ENCODE measurements around the gene CRABP1. TPM values are rescaled to one million over a fixed set of nuclear protein-coding genes. Genes with fewer than 3 reads are reported as not detected.

CRABP1 gene
- total RNA-seq, 1 donor from 2014 or later, result 0.30 TPM

DNA sequence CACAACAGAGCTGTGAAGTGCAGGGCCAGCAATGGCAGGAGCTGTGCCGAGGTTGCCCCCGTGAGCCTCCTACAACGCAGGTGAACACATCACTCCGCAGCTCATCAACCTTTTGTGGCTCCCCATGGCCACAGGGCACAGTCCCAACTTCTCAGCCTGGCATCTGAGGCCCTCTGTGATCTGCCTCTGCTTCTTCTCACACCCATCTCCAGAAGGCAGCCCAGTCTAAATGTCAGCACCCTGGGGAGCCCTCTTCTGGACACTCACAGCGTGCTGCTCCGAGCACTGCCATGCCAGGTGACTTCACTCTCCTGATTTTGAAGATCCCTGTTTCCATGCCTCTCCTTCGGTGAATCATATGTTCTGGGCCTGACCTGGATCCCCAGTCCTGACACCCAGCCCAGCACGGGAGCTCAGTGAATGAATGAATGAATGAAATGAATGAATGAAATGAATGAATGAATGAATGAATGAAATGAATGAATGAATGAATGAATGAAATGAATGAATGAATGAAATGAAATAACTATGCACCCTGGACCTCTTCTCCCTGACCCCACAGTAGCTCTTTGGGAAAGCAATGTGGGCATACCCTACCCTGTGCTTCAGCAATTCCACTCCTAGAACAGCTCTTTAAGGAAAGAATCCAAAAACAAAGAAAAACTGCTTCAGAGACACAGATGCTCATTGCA lies 22.9 kb upstream of the CRABP1 start:
- H3K9me3 Mint-ChIP-seq (ENCODE audit: unreplicated experiment), result no peaks in the 10 kb centered on the region
- peaks cover 5% of the 10 kb centered on the region for H3K4me1 ChIP-seq (ENCODE audit: insufficient read depth, low read length)
- H3K4me3 ChIP-seq (ENCODE audit: insufficient read depth, low read depth, low read length), result no peak overlapping the region
- no peak overlapping the region for H3K9ac ChIP-seq (ENCODE audit: low read length)
- no peak overlapping the region for H2AFZ ChIP-seq (ENCODE audit: low read depth, low read length)
- H3K27me3 Mint-ChIP-seq (ENCODE audit: low read depth, unreplicated experiment), result peaks cover 20% of the 10 kb centered on the region
- H3K4me1 Mint-ChIP-seq (ENCODE audit: low read depth, unreplicated experiment), result peaks cover 1% of the 10 kb centered on the region
- H3K79me2 ChIP-seq (ENCODE audit: insufficient read depth, low read length), result no peaks in the 10 kb centered on the region
- no peak overlapping the region for H3K4me2 ChIP-seq (ENCODE audit: low read length)
- H3K36me3 ChIP-seq (ENCODE audit: insufficient read depth, low read length), result no peaks in the 10 kb centered on the region
- H3K27ac ChIP-seq (ENCODE audit: low read depth, low read length), result no peak overlapping the region
- H4K20me1 ChIP-seq (ENCODE audit: insufficient read depth, low read length), result no peaks in the 10 kb centered on the region
- no peak for TF ChIP-seq EZH2 (IDR thresholded peaks at IDR 0.05; ENCODE audit: insufficient read depth, low read length)
- H3K27ac Mint-ChIP-seq (ENCODE audit: unreplicated experiment), result no peak overlapping the region
- DNase-seq (ENCODE audit: low read depth), result no peak
- H3K36me3 Mint-ChIP-seq (ENCODE audit: low read depth, unreplicated experiment), result no peaks in the 10 kb centered on the region
- no peaks in the 10 kb centered on the region for H3K9me3 ChIP-seq (ENCODE audit: insufficient read depth, low read depth, low read length)
- no peak overlapping the region for H3K4me3 Mint-ChIP-seq (ENCODE audit: unreplicated experiment)
- H3K27me3 ChIP-seq (ENCODE audit: insufficient read depth, low read length), result no peaks in the 10 kb centered on the region
- no peak for FAIRE-seq

- FAIRE-seq (no peak), DNase-seq (ENCODE audit: low read depth) (no peak)
- TF ChIP-seq EZH2 (IDR thresholded peaks at IDR 0.05; ENCODE audit: insufficient read depth, low read length), result no peak
- TF ChIP-seq, protein P1, sequence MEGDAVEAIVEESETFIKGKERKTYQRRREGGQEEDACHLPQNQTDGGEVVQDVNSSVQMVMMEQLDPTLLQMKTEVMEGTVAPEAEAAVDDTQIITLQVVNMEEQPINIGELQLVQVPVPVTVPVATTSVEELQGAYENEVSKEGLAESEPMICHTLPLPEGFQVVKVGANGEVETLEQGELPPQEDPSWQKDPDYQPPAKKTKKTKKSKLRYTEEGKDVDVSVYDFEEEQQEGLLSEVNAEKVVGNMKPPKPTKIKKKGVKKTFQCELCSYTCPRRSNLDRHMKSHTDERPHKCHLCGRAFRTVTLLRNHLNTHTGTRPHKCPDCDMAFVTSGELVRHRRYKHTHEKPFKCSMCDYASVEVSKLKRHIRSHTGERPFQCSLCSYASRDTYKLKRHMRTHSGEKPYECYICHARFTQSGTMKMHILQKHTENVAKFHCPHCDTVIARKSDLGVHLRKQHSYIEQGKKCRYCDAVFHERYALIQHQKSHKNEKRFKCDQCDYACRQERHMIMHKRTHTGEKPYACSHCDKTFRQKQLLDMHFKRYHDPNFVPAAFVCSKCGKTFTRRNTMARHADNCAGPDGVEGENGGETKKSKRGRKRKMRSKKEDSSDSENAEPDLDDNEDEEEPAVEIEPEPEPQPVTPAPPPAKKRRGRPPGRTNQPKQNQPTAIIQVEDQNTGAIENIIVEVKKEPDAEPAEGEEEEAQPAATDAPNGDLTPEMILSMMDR (IDR thresholded peaks at IDR 0.05; ENCODE audit: insufficient read depth, low read depth, low read length), result no peak
- no peaks in the 10 kb centered on the region for H3K79me2 ChIP-seq (ENCODE audit: insufficient read depth, low read length)
- no peak overlapping the region for H3K4me2 ChIP-seq (ENCODE audit: low read length)
- H4K20me1 ChIP-seq (ENCODE audit: insufficient read depth, low read length), result no peaks in the 10 kb centered on the region
- no peaks in the 10 kb centered on the region for H3K27me3 ChIP-seq (ENCODE audit: insufficient read depth, low read length)
- H3K9me3 ChIP-seq (ENCODE audit: insufficient read depth, low read depth, low read length), result no peaks in the 10 kb centered on the region
- no peaks in the 10 kb centered on the region for H3K36me3 ChIP-seq (ENCODE audit: insufficient read depth, low read length)
- H3K9ac ChIP-seq (ENCODE audit: low read length), result no peak overlapping the region
- Mint-ChIP-seq H3K4me1 (ENCODE audit: low read depth, unreplicated experiment) (peaks cover 3% of the 10 kb centered on the region), H3K27me3 (ENCODE audit: low read depth, unreplicated experiment) (peaks cover 10% of the 10 kb centered on the region), H3K4me3 (ENCODE audit: unreplicated experiment) (no peak overlapping the region), H3K9me3 (ENCODE audit: unreplicated experiment) (no peaks in the 10 kb centered on the region), H3K36me3 (ENCODE audit: low read depth, unreplicated experiment) (no peaks in the 10 kb centered on the region), H3K27ac (ENCODE audit: unreplicated experiment) (no peak overlapping the region)
- H3K4me1 ChIP-seq (ENCODE audit: insufficient read depth, low read length), result peaks cover 13% of the 10 kb centered on the region
- H3K4me3 ChIP-seq (ENCODE audit: insufficient read depth, low read depth, low read length), result no peak overlapping the region
- H2AFZ ChIP-seq (ENCODE audit: low read depth, low read length), result no peak overlapping the region
- no peak overlapping the region for H3K27ac ChIP-seq (ENCODE audit: low read depth, low read length)
Measured at GRCh38 chr15:78319588-78319987, 20.6 kb upstream of the CRABP1 start.

GRCh38 chr15:78320183-78320582 lies 20.0 kb upstream of the CRABP1 start:
- H3K9me3 ChIP-seq (ENCODE audit: insufficient read depth, low read depth, low read length), result no peaks in the 10 kb centered on the region
- no peak overlapping the region for H3K4me3 ChIP-seq (ENCODE audit: insufficient read depth, low read depth, low read length)
- H3K79me2 ChIP-seq (ENCODE audit: insufficient read depth, low read length), result no peaks in the 10 kb centered on the region
- Mint-ChIP-seq H3K27ac (ENCODE audit: unreplicated experiment) (no peak overlapping the region), H3K4me1 (ENCODE audit: low read depth, unreplicated experiment) (peaks cover 6% of the 10 kb centered on the region), H3K36me3 (ENCODE audit: low read depth, unreplicated experiment) (no peaks in the 10 kb centered on the region), H3K27me3 (ENCODE audit: low read depth, unreplicated experiment) (peaks cover 10% of the 10 kb centered on the region), H3K4me3 (ENCODE audit: unreplicated experiment) (no peak overlapping the region), H3K9me3 (ENCODE audit: unreplicated experiment) (no peaks in the 10 kb centered on the region)
- FAIRE-seq (no peak), DNase-seq (ENCODE audit: low read depth) (no peak)
- H4K20me1 ChIP-seq (ENCODE audit: insufficient read depth, low read length), result no peaks in the 10 kb centered on the region
- H3K36me3 ChIP-seq (ENCODE audit: insufficient read depth, low read length), result no peaks in the 10 kb centered on the region
- no peak overlapping the region for H2AFZ ChIP-seq (ENCODE audit: low read depth, low read length)
- H3K4me1 ChIP-seq (ENCODE audit: insufficient read depth, low read length), result peaks cover 15% of the 10 kb centered on the region
- H3K27ac ChIP-seq (ENCODE audit: low read depth, low read length), result no peak overlapping the region
- no peak overlapping the region for H3K4me2 ChIP-seq (ENCODE audit: low read length)
- no peaks in the 10 kb centered on the region for H3K27me3 ChIP-seq (ENCODE audit: insufficient read depth, low read length)
- no peak overlapping the region for H3K9ac ChIP-seq (ENCODE audit: low read length)
- no peak for TF ChIP-seq EZH2 (IDR thresholded peaks at IDR 0.05; ENCODE audit: insufficient read depth, low read length)
- TF ChIP-seq, protein P1 (IDR thresholded peaks at IDR 0.05; ENCODE audit: insufficient read depth, low read depth, low read length), result no peak
